Measurements from ENCODE around the gene ZFHX3. TPM values are rescaled to one million over a fixed set of nuclear protein-coding genes. Genes with fewer than 3 reads are reported as not detected.

The ZFHX3 gene
- total RNA-seq, 2 donors from 2014 or later = 0.79 to 2.2 TPM

- DNase-seq = no peak
- 89 to 100% methylated on average over 3 to 7 of the region's 7 CpGs for WGBS, 2 experiments (ENCODE audit: insufficient coverage in 1 of 2, insufficient read length in 1 of 2)
- H3K9me3 ChIP-seq (ENCODE audit: control insufficient read depth, low read length) = no peaks in the 10 kb centered on the region
- Mint-ChIP-seq H3K27ac (no peak overlapping the region), H3K4me3 (no peak overlapping the region), H3K9me3 (no peaks in the 10 kb centered on the region), H3K4me1 (peaks cover 16% of the 10 kb centered on the region), H3K36me3 (ENCODE audit: low read depth) (no peaks in the 10 kb centered on the region), H3K27me3 (ENCODE audit: insufficient read depth) (peaks cover 9% of the 10 kb centered on the region)
- TF ChIP-seq, protein P1, sequence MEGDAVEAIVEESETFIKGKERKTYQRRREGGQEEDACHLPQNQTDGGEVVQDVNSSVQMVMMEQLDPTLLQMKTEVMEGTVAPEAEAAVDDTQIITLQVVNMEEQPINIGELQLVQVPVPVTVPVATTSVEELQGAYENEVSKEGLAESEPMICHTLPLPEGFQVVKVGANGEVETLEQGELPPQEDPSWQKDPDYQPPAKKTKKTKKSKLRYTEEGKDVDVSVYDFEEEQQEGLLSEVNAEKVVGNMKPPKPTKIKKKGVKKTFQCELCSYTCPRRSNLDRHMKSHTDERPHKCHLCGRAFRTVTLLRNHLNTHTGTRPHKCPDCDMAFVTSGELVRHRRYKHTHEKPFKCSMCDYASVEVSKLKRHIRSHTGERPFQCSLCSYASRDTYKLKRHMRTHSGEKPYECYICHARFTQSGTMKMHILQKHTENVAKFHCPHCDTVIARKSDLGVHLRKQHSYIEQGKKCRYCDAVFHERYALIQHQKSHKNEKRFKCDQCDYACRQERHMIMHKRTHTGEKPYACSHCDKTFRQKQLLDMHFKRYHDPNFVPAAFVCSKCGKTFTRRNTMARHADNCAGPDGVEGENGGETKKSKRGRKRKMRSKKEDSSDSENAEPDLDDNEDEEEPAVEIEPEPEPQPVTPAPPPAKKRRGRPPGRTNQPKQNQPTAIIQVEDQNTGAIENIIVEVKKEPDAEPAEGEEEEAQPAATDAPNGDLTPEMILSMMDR (conservative IDR thresholded peaks at IDR 0.05) = no peak
- H3K27me3 ChIP-seq (ENCODE audit: control insufficient read depth, insufficient read depth, low read length, poor library complexity, severe bottlenecking) = no peaks in the 10 kb centered on the region
- no peak overlapping the region for H3K27ac ChIP-seq (ENCODE audit: low read depth, low read length)
- no peaks in the 10 kb centered on the region for H3K4me1 ChIP-seq (ENCODE audit: control insufficient read depth, insufficient read depth, low read length)
- no peaks in the 10 kb centered on the region for H3K36me3 ChIP-seq (ENCODE audit: control insufficient read depth, insufficient read depth, low read length)
- no peak overlapping the region for H3K9ac ChIP-seq (ENCODE audit: extremely low read depth, low read length, poor library complexity, severe bottlenecking)
- no peak overlapping the region for H3K4me3 ChIP-seq (ENCODE audit: low read length)
Measured at GRCh38 chr16:72944757-72945485, 103.0 kb downstream of the ZFHX3 start.

DNA sequence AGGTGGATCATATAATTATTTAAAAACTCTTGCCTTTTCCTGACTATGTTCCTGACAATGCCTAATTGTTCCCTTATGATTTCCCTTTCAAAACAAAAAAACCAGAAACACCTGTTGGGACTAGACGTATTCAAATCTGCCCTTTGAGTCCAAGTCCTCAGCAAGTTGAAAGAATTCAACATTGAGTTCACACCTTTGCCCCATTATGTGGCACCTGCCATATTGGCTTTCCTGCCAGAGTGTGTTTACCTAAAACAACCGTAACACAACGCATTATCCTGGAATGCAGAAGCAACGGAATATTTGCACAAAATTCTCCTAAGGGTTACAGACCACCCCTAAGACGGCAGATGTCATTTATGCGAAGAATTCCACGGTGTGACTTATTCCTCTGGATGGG lies 105.9 kb downstream of the ZFHX3 start:
- H3K4me1 ChIP-seq (ENCODE audit: control insufficient read depth, insufficient read depth, low read length) = peaks cover 3% of the 10 kb centered on the region
- no peak overlapping the region for H3K9ac ChIP-seq (ENCODE audit: extremely low read depth, low read length, poor library complexity, severe bottlenecking)
- WGBS, 2 experiments (ENCODE audit: insufficient coverage in 1 of 2, insufficient read length in 1 of 2) = 93 to 97% methylated on average over 7 of the region's 7 CpGs
- Mint-ChIP-seq H3K4me1 (peaks cover 22% of the 10 kb centered on the region), H3K27me3 (ENCODE audit: insufficient read depth) (peaks cover 10% of the 10 kb centered on the region), H3K9me3 (no peaks in the 10 kb centered on the region), H3K27ac (no peak overlapping the region), H3K36me3 (ENCODE audit: low read depth) (no peaks in the 10 kb centered on the region), H3K4me3 (no peak overlapping the region)
- H3K27ac ChIP-seq (ENCODE audit: low read depth, low read length) = no peak overlapping the region
- no peaks in the 10 kb centered on the region for H3K27me3 ChIP-seq (ENCODE audit: control insufficient read depth, insufficient read depth, low read length, poor library complexity, severe bottlenecking)
- TF ChIP-seq, protein P1 (conservative IDR thresholded peaks at IDR 0.05) = no peak
- no peak overlapping the region for H3K4me3 ChIP-seq (ENCODE audit: low read length)
- H3K36me3 ChIP-seq (ENCODE audit: control insufficient read depth, insufficient read depth, low read length) = no peaks in the 10 kb centered on the region
- no peak for DNase-seq
- H3K9me3 ChIP-seq (ENCODE audit: control insufficient read depth, low read length) = no peaks in the 10 kb centered on the region

DNA sequence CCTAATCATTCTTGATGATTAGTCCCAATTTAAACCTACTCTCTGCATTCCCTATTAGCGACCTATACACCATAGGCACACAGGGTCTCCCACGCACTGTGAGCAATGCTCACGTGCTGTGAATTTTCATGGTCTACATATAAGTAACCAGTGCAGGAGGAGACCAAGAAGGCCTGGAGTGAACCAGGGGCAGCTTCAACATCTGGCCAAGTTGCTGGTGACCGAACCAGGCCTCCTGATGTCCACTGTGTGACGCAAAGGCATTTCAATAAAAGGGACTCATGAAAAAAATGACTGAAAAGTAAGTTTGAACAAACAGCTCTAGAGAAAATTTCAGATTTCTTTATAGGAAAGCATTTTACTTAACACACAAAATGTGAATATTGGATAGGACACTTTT lies 107.0 kb downstream of the ZFHX3 start:
- H3K4me3 ChIP-seq (ENCODE audit: low read length) = no peak overlapping the region
- no peaks in the 10 kb centered on the region for H3K9me3 ChIP-seq (ENCODE audit: control insufficient read depth, low read length)
- no peak overlapping the region for H3K27ac Mint-ChIP-seq
- TF ChIP-seq, protein P1 (conservative IDR thresholded peaks at IDR 0.05) = no peak
- H3K36me3 ChIP-seq (ENCODE audit: control insufficient read depth, insufficient read depth, low read length) = no peaks in the 10 kb centered on the region
- H3K27me3 Mint-ChIP-seq (ENCODE audit: insufficient read depth) = peaks cover 8% of the 10 kb centered on the region
- no peaks in the 10 kb centered on the region for H3K27me3 ChIP-seq (ENCODE audit: control insufficient read depth, insufficient read depth, low read length, poor library complexity, severe bottlenecking)
- H3K4me1 ChIP-seq (ENCODE audit: control insufficient read depth, insufficient read depth, low read length) = peaks cover 8% of the 10 kb centered on the region
- no peak for DNase-seq
- no peaks in the 10 kb centered on the region for H3K9me3 Mint-ChIP-seq
- H3K4me1 Mint-ChIP-seq = peaks cover 28% of the 10 kb centered on the region
- H3K4me3 Mint-ChIP-seq = no peak overlapping the region
- H3K27ac ChIP-seq (ENCODE audit: low read depth, low read length) = no peak overlapping the region
- 96 to 100% methylated on average over 4 to 5 of the region's 5 CpGs for WGBS, 2 experiments (ENCODE audit: insufficient coverage in 1 of 2, insufficient read length in 1 of 2)
- H3K36me3 Mint-ChIP-seq (ENCODE audit: low read depth) = no peaks in the 10 kb centered on the region
- H3K9ac ChIP-seq (ENCODE audit: extremely low read depth, low read length, poor library complexity, severe bottlenecking) = no peak overlapping the region
